Measurements from ENCODE around the gene DNAJC3. TPM values are rescaled to one million over a fixed set of nuclear protein-coding genes. Genes with fewer than 3 reads are reported as not detected.
"Not testable (repeated sequence)": the region's sequence is repeated elsewhere in the genome, so short reads cannot be mapped to it uniquely, and the experiment has no call there.

DNAJC3 gene
- total RNA-seq, 1 experiment from 2014 or later = 19.7 TPM

DNA sequence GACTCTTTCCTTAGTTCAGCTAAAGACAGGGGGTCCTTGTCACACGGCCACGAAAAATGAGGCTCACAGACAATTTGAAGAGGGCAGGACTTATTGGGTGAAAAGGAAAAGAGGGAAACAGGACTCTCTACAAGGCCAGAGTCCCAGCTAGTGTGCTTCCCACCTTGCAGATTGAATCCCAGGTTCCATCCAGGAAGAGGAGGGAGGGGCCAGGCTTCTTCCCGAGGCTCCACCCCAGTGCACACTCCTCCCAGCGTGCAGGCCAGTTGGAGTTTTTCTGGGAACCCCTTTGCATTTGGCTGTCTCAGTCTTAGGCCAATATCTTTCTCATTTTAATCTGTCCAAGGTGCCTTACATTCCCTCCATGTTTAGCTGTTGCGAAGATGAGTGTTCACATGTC is 106.8 kb downstream of the DNAJC3 start:
- no peak for DNase-seq
- Histone ChIP-seq H3K4me3 (ENCODE audit: low read length) (no peak overlapping the region), H3K27me3 (ENCODE audit: low read length) (no peaks in the 10 kb centered on the region), H3K9me2 (replicated peaks; ENCODE audit: insufficient read depth, low read length) (no peaks in the 10 kb centered on the region), H3K4me2 (ENCODE audit: low read depth, low read length, poor library complexity, severe bottlenecking) (no peak overlapping the region), H3K36me3 (ENCODE audit: insufficient read depth, low read length) (peaks cover 20% of the 10 kb centered on the region), H3K9ac (ENCODE audit: low read length) (no peak overlapping the region), H3K27ac (ENCODE audit: low read length) (no peak overlapping the region), H2AFZ (ENCODE audit: low read length) (no peak overlapping the region), H4K20me1 (ENCODE audit: insufficient read depth, low read depth, low read length) (no peaks in the 10 kb centered on the region), H3K79me2 (ENCODE audit: low read length) (peaks cover 25% of the 10 kb centered on the region), H3K4me1 (ENCODE audit: low read length) (no peaks in the 10 kb centered on the region), H3K9me3 (ENCODE audit: low read length) (no peaks in the 10 kb centered on the region)

DNA sequence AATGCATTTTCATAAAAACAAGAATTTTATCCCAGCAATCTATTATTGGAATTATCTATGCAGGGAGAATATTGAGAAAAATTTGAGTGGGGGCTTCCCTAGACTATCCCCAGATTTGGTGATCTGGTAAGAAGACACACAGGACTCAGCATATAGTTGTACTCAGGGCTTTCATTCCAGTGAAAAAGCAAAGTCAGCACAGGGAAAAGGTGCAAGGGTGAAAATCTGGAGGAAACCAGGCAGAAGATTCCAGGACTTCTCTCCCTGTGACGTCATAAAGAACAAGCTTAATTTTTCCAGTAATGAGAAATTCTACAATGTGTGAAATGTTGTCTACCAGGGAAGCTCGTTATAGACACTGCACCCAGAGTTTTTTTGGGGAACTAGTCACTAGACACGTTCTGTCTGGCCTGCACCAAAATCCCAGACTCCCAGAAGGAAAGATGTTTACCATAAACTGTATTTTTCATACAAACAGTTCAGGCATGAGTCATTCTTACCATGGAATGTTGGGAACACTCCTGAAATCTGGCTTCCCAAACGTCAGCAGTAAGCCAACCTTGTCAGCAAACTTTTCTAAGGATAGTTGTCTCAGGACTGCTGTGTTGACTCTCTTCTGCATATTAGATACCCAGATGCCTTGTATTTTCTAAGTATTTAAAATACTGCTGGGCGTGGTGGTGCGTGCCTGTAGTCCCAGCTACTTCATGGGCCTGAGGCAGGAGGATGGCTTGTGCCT is 107.4 kb downstream of the DNAJC3 start:
- H3K9me3 ChIP-seq (ENCODE audit: low read length) = no peaks in the 10 kb centered on the region
- H3K27me3 ChIP-seq (ENCODE audit: low read length) = no peaks in the 10 kb centered on the region
- peaks cover 21% of the 10 kb centered on the region for H3K36me3 ChIP-seq (ENCODE audit: insufficient read depth, low read length)
- H2AFZ ChIP-seq (ENCODE audit: low read length) = no peak overlapping the region
- no peak overlapping the region for H3K4me2 ChIP-seq (ENCODE audit: low read depth, low read length, poor library complexity, severe bottlenecking)
- DNase-seq = no peak
- no peak overlapping the region for H3K4me3 ChIP-seq (ENCODE audit: low read length)
- H3K9me2 ChIP-seq (replicated peaks; ENCODE audit: insufficient read depth, low read length) = no peaks in the 10 kb centered on the region
- H3K9ac ChIP-seq (ENCODE audit: low read length) = no peak overlapping the region
- H3K27ac ChIP-seq (ENCODE audit: low read length) = no peak overlapping the region
- H3K79me2 ChIP-seq (ENCODE audit: low read length) = peaks cover 25% of the 10 kb centered on the region
- no peaks in the 10 kb centered on the region for H4K20me1 ChIP-seq (ENCODE audit: insufficient read depth, low read depth, low read length)
- no peaks in the 10 kb centered on the region for H3K4me1 ChIP-seq (ENCODE audit: low read length)

DNA sequence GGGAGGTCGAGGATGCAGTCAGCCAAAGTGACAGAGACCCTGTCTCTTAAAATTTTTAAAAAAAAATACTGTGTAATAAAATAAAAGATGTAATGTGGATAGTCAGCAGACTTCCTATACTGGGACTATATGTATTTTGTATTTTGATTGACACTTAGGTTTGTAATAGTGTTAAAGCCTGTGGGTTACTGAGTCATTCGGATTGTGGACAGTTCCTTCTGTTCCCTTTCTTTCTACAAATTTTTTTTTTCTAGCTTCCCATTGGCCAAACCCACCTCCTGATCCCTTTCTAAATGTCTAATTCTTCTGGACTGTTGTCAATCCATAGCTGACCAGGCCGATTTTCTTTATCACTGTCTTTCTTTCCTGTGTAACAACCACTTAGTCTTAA is 108.0 kb downstream of the DNAJC3 start:
- no peak overlapping the region for H2AFZ ChIP-seq (ENCODE audit: low read length)
- H3K4me2 ChIP-seq (ENCODE audit: low read depth, low read length, poor library complexity, severe bottlenecking) = no peak overlapping the region
- H3K36me3 ChIP-seq (ENCODE audit: insufficient read depth, low read length) = peaks cover 23% of the 10 kb centered on the region
- H3K9me2 ChIP-seq (replicated peaks; ENCODE audit: insufficient read depth, low read length) = no peaks in the 10 kb centered on the region
- H3K4me1 ChIP-seq (ENCODE audit: low read length) = no peaks in the 10 kb centered on the region
- no peak overlapping the region for H3K9ac ChIP-seq (ENCODE audit: low read length)
- H3K27me3 ChIP-seq (ENCODE audit: low read length) = no peaks in the 10 kb centered on the region
- H3K27ac ChIP-seq (ENCODE audit: low read length) = no peak overlapping the region
- no peak overlapping the region for H3K4me3 ChIP-seq (ENCODE audit: low read length)
- H4K20me1 ChIP-seq (ENCODE audit: insufficient read depth, low read depth, low read length) = no peaks in the 10 kb centered on the region
- DNase-seq = no peak
- no peaks in the 10 kb centered on the region for H3K9me3 ChIP-seq (ENCODE audit: low read length)
- H3K79me2 ChIP-seq (ENCODE audit: low read length) = peaks cover 25% of the 10 kb centered on the region

DNA sequence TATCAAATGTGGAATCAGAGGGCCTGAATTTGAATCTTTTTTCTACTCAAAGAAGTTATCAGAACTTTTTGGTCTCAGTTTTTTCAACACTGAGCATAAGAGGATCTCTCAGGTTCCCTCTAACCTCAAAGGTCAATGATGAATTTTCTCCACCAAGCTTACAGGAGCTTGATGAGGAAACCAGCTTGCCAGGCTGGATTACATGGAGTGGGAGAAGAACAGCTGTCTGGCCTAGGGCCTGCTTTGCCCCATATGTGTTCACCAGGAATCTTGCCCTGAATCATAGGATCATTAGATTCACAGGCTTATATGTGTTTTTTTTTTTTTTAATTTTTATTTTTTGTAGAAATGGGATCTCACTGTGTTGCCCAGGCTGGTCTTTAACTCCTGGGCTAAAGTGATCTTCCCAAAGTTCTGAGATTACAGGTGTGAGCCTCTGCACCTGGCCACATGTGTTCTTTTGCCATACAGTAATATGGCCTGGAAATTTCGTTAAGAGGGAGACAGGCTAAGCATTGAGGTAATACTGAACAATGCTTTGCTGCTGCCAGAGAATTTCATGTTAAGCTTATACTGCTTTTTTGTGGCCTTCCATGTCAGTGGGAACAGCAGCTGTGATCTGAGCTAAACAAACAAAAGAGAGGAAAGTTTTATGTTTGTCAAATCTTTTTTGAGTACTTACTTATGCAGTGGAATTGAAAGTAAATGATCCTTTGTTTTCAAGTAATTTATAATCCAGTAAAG is 110.6 kb downstream of the DNAJC3 start:
- H3K36me3 ChIP-seq (ENCODE audit: insufficient read depth, low read length) = peaks cover 29% of the 10 kb centered on the region
- H3K4me3 ChIP-seq (ENCODE audit: low read length) = no peak overlapping the region
- H4K20me1 ChIP-seq (ENCODE audit: insufficient read depth, low read depth, low read length) = no peaks in the 10 kb centered on the region
- no peaks in the 10 kb centered on the region for H3K9me3 ChIP-seq (ENCODE audit: low read length)
- H3K4me2 ChIP-seq (ENCODE audit: low read depth, low read length, poor library complexity, severe bottlenecking) = no peak overlapping the region
- H3K79me2 ChIP-seq (ENCODE audit: low read length) = peaks cover 18% of the 10 kb centered on the region
- H3K27ac ChIP-seq (ENCODE audit: low read length) = no peak overlapping the region
- H2AFZ ChIP-seq (ENCODE audit: low read length) = no peak overlapping the region
- H3K4me1 ChIP-seq (ENCODE audit: low read length) = no peaks in the 10 kb centered on the region
- no peaks in the 10 kb centered on the region for H3K9me2 ChIP-seq (replicated peaks; ENCODE audit: insufficient read depth, low read length)
- H3K27me3 ChIP-seq (ENCODE audit: low read length) = no peaks in the 10 kb centered on the region
- no peak overlapping the region for H3K9ac ChIP-seq (ENCODE audit: low read length)
- DNase-seq = no peak

DNA sequence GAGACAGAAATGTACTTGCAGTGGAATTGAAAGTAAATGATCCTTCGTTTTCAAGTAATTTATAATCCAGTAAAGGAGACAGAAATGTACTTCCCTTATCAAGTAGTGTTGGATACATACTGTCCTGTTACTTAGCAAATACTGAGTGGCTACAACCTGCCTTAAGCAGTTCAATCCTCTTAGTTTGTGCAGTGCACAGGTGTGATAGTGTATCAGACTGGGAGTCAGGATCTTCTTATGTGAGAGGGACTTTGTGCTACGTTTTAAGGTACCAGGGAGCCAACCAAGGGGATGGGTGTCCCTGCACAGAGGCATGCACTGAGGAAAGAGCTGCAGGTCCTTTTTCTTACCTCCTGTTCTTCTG is 111.1 kb downstream of the DNAJC3 start:
- Histone ChIP-seq H3K9me2 (replicated peaks; ENCODE audit: insufficient read depth, low read length) (no peaks in the 10 kb centered on the region), H4K20me1 (ENCODE audit: insufficient read depth, low read depth, low read length) (no peaks in the 10 kb centered on the region), H3K4me1 (ENCODE audit: low read length) (no peaks in the 10 kb centered on the region), H3K9ac (ENCODE audit: low read length) (no peak overlapping the region), H3K9me3 (ENCODE audit: low read length) (no peaks in the 10 kb centered on the region), H3K4me3 (ENCODE audit: low read length) (no peak overlapping the region), H3K27me3 (ENCODE audit: low read length) (no peaks in the 10 kb centered on the region), H2AFZ (ENCODE audit: low read length) (no peak overlapping the region), H3K27ac (ENCODE audit: low read length) (no peak overlapping the region), H3K36me3 (ENCODE audit: insufficient read depth, low read length) (peaks cover 34% of the 10 kb centered on the region), H3K4me2 (ENCODE audit: low read depth, low read length, poor library complexity, severe bottlenecking) (no peak overlapping the region), H3K79me2 (ENCODE audit: low read length) (peaks cover 15% of the 10 kb centered on the region)
- DNase-seq = no peak

DNA sequence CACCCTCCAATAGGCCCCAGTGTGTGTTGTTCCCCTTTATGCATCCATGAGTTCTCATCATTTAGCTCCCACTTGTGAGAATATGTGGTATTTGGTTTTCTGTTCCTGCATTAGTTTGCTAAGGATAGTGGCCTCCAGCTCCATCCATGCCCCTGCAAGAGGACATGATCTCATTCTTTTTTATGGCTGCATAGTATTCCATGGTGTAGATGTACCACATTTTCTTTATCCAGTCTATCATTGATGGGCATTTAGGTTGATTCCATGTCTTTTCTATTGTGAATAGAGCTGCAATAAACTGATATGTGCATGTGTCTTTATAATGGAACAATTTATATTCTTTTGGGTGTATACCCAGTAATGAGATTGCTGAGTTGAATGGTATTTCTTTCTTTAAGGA is 112.4 kb downstream of the DNAJC3 start:
- not testable (repeated sequence) for H3K79me2 ChIP-seq (ENCODE audit: low read length); H3K9ac ChIP-seq (ENCODE audit: low read length); H3K27me3 ChIP-seq (ENCODE audit: low read length); H3K9me3 ChIP-seq (ENCODE audit: low read length); H3K27ac ChIP-seq (ENCODE audit: low read length); H2AFZ ChIP-seq (ENCODE audit: low read length); H3K4me3 ChIP-seq (ENCODE audit: low read length); H3K4me1 ChIP-seq (ENCODE audit: low read length); H3K9me2 ChIP-seq (replicated peaks; ENCODE audit: insufficient read depth, low read length); H4K20me1 ChIP-seq (ENCODE audit: insufficient read depth, low read depth, low read length); H3K4me2 ChIP-seq (ENCODE audit: low read depth, low read length, poor library complexity, severe bottlenecking); DNase-seq
- peaks cover 36% of the 10 kb centered on the region for H3K36me3 ChIP-seq (ENCODE audit: insufficient read depth, low read length)

DNA sequence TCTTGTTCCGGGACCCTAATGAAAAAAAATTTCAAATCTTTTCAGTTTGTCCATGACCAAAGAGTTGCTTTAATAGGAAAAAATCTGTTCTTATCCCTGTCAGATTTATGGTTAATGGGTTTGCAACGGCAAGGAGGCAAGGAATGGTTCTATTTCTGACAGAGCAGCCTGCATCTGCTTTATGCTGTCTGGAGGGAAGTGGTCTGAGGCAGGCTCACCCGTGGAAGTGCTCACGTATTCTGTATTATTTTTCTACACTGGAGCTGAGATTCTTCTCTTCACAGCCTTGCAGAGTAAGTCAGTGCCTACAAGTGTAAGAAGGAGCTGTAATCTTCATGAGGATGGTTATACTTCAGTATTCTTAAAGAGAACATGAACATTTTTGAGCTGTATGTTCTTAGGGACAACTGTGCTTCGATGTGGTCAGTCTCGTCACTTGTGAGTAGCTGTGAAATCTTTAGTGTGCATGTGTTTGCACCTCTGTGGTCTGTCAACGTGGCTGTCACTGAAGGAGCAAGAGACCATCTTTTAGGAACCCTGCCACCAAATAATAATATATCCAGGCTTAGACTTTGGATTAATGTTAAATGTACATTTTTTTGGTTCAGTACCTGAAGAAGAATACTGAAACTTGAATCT is 114.3 kb downstream of the DNAJC3 start:
- no peaks in the 10 kb centered on the region for H3K4me1 ChIP-seq (ENCODE audit: low read length)
- H3K9me3 ChIP-seq (ENCODE audit: low read length) = no peaks in the 10 kb centered on the region
- H3K9ac ChIP-seq (ENCODE audit: low read length) = no peak overlapping the region
- no peaks in the 10 kb centered on the region for H3K9me2 ChIP-seq (replicated peaks; ENCODE audit: insufficient read depth, low read length)
- no peak overlapping the region for H2AFZ ChIP-seq (ENCODE audit: low read length)
- H3K27ac ChIP-seq (ENCODE audit: low read length) = no peak overlapping the region
- DNase-seq = no peak
- no peaks in the 10 kb centered on the region for H3K79me2 ChIP-seq (ENCODE audit: low read length)
- no peak overlapping the region for H3K4me3 ChIP-seq (ENCODE audit: low read length)
- H3K27me3 ChIP-seq (ENCODE audit: low read length) = no peaks in the 10 kb centered on the region
- no peak overlapping the region for H3K4me2 ChIP-seq (ENCODE audit: low read depth, low read length, poor library complexity, severe bottlenecking)
- H4K20me1 ChIP-seq (ENCODE audit: insufficient read depth, low read depth, low read length) = no peaks in the 10 kb centered on the region
- peaks cover 33% of the 10 kb centered on the region for H3K36me3 ChIP-seq (ENCODE audit: insufficient read depth, low read length)

DNA sequence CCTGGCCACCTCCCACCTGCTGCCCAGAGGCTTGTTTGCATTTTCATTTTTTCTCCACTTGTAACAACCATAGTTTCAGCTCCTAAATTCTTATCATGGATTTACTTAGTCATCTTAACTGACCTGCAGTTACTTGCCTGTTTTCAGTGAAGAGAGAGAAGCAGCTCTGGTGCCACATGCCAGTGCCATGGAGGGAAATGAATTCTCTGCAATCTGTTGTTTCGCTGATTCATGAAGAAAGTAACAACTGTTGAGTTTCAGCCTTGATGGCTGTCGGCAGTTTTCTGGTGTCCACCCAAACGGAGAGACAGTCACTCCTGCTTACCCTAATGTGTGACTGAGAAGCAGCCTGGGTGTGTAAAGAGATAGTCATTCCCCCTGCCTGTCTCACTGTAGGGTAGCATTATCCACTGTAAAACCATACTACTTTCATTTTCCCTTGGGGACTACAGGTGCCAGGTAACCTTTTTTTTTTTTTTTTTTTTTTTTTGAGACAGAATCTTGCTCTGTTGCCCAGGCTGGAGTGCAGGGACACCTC is 116.1 kb downstream of the DNAJC3 start:
- Histone ChIP-seq H3K36me3 (ENCODE audit: insufficient read depth, low read length) (peaks cover 26% of the 10 kb centered on the region), H3K4me2 (ENCODE audit: low read depth, low read length, poor library complexity, severe bottlenecking) (no peak overlapping the region), H3K4me1 (ENCODE audit: low read length) (no peaks in the 10 kb centered on the region), H3K9ac (ENCODE audit: low read length) (no peak overlapping the region), H3K27ac (ENCODE audit: low read length) (no peak overlapping the region), H3K9me3 (ENCODE audit: low read length) (no peaks in the 10 kb centered on the region), H3K9me2 (replicated peaks; ENCODE audit: insufficient read depth, low read length) (no peaks in the 10 kb centered on the region), H4K20me1 (ENCODE audit: insufficient read depth, low read depth, low read length) (no peaks in the 10 kb centered on the region), H2AFZ (ENCODE audit: low read length) (no peak overlapping the region), H3K4me3 (ENCODE audit: low read length) (no peak overlapping the region), H3K79me2 (ENCODE audit: low read length) (no peaks in the 10 kb centered on the region), H3K27me3 (ENCODE audit: low read length) (no peaks in the 10 kb centered on the region)
- DNase-seq = no peak
